GM19240 (cell line): ENCODE data around the gene CCNF.

Experiments used
- DNase-seq: peaks from one replicate; pipeline ENCODE4 v3.0.0; 2011; ENCODE audit warnings: low spot score; ENCODE audit not compliant: insufficient read length

Gene CCNF

DNA sequence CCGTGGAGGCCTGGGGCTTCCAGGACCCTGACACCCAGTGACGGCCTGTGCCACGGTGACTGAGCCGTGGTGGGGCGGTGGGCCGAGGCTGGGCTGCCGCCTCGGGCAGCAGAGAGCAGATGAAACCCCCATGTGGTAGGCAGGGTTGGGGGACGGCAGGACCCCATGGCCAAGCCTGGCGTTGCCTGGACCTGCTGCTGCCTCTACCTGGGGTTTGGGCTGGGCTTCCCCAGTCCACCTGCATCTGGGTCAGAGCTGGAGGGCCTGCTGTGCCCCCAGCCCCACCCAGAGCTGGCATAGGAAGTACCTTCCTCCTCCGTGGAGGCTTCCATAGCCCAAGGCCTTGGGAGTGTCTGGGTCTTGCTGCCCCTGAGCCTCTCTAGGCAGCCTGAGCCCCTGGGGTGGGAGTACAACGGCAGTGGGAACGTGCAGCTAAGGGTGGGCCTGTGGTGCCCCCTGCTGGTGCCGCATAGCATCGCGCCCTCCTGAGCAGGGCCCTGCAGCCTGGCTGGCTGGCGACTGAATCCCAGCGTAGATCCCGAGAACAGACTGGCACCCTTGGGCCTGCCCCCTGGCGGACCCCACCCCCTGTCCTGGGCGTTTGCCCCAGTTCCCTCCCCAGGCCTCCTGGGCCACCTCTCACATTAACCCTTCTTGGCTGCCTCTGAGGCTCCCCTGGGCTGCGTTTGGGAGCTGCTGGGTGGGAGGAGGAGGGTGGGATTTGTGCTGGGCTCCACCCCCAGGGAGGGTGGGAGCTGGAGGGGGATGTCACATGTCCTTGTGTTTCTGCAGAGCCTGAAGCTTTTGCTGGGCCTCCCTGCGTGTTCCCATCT, 71.9 kb downstream of the CCNF start:
- DNase-seq, result peak; percentile 61

- no peak for DNase-seq
These were observed 73.0 kb downstream of the CCNF start for GRCh38 chr16:2501946-2502895.

DNA sequence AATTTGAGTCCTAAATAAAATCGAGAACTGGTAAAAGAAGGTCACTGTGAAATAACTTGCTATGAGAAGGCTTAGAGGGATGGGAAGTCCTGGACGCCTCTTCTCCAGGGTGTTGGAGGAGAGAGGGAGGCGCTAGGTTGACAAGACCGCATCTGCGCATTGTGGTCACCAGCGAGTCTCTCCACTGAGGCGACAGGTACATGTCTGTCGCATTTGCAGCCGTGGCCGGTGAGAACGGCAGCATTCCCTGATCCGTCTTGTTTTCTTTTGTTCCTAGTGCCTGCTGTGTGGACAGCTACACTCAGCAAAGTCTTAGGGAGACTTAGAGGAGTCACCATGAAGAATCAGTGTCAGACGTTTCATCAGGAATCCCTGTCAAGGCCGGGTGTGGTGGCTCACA, 76.4 kb downstream of the CCNF start:
- DNase-seq, result no peak

DNA sequence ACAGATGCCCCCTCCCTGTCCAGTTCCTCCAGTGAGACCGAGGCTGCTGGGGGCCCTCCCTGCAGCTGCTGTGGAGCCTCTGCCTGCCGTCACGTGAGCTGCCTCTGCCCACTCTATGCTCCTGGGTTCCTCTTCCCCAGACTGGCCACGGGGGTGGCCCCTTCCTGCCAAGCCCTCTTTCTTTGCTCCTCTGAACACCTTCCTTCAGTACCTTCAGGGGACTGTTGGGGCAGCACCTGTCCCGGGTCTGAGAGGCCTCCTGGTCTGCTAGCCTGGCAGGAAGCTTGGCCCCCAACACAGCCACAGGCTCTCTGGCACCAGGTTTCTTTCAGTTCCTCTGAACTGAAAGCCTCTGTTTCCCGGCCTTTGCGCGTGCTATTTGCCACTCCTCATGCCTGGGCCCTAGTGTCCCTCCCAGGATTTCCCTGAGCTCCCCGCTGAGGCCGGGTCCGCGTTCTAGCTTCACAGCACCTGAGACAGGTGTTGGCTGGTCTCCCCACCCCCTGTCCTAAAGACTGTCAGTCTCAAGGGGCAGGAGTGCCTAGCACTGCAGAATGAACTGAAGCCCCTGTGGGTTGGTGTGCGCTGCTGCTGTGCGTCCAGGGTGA, 77.9 kb downstream of the CCNF start:
- DNase-seq, result peak; percentile 68

- no peak for DNase-seq
These were observed 78.4 kb downstream of the CCNF start for GRCh38 chr16:2507665-2508064.
